GM12878 (cell line): Measurements from ENCODE around the gene SRP14. TPM values are rescaled to one million over a fixed set of nuclear protein-coding genes. Genes with fewer than 3 reads are reported as not detected.

ENCODE experiments used
- BACH1 ChIP-seq: fragments of 450-650 bp; IDR thresholded peaks from 2 replicates; pipeline ENCODE4 v1.6.1; 2017; ENCODE audit warnings: mild to moderate bottlenecking, borderline replicate concordance
- BCL11A ChIP-seq: IDR thresholded peaks from 2 replicates; pipeline ENCODE4 v1.6.1; 2011; ENCODE audit warnings: low read depth, low read length
- BCL3 ChIP-seq: IDR thresholded peaks from 2 replicates; pipeline ENCODE4 v1.6.1; 2011; ENCODE audit warnings: borderline replicate concordance, low read depth, mild to moderate bottlenecking, moderate library complexity, low read length; ENCODE audit not compliant: insufficient read depth, poor library complexity, severe bottlenecking
- BHLHE40 ChIP-seq, 2 experiments: fragments of 450-650 bp in 1 of 2; IDR thresholded peaks; 2 replicates each; pipeline ENCODE4 v1.6.1; 2011 to 2017; ENCODE audit warnings: low read depth in 2 of 2, borderline replicate concordance in 1 of 2, improper control_type of control experiment in 1 of 2, low read length in 1 of 2, mild to moderate bottlenecking in 1 of 2
- CHD4 ChIP-seq: fragments of 200-600 bp; sonication (generic); IDR thresholded peaks from 2 replicates; pipeline ENCODE4 v1.6.1; 2016; ENCODE audit warnings: mild to moderate bottlenecking
- EED ChIP-seq: sonication (generic); IDR thresholded peaks from 2 replicates; pipeline ENCODE4 v1.6.1; 2016; ENCODE audit warnings: antibody characterized with exemption, low read depth
- IKZF2 ChIP-seq, 2 experiments: fragments of 450-650 bp; IDR thresholded peaks; 2 replicates each; pipeline ENCODE4 v1.6.1; 2017; ENCODE audit warnings: mild to moderate bottlenecking in 2 of 2, moderate library complexity in 2 of 2
- JUNB ChIP-seq: IDR thresholded peaks from 2 replicates; pipeline ENCODE4 v1.6.1; 2016; ENCODE audit warnings: antibody characterized with exemption, mild to moderate bottlenecking
- MLLT1 ChIP-seq: fragments of 450-650 bp; IDR thresholded peaks from 2 replicates; pipeline ENCODE4 v1.6.1; 2016; ENCODE audit warnings: mild to moderate bottlenecking
- NBN ChIP-seq: fragments of 450-650 bp; IDR thresholded peaks from 2 replicates; pipeline ENCODE4 v1.6.1; 2016
- NKRF ChIP-seq: fragments of 450-650 bp; conservative IDR thresholded peaks from 2 replicates; pipeline ENCODE4 v1.6.1; 2017; ENCODE audit warnings: mild to moderate bottlenecking, moderate library complexity
- RUNX3 ChIP-seq: IDR thresholded peaks from 2 replicates; pipeline ENCODE4 v1.6.1; 2012; ENCODE audit warnings: low read length, inconsistent platforms
- SMAD1 ChIP-seq: fragments of 450-650 bp; IDR thresholded peaks from 2 replicates; pipeline ENCODE4 v1.6.1; 2018; ENCODE audit warnings: mild to moderate bottlenecking, low read depth; ENCODE audit not compliant: partially characterized antibody
- TCF3 ChIP-seq: IDR thresholded peaks from 2 replicates; pipeline ENCODE4 v1.6.1; 2012; ENCODE audit warnings: low read depth, mild to moderate bottlenecking, low read length, borderline replicate concordance; ENCODE audit not compliant: insufficient read depth
- ZNF592 ChIP-seq: fragments of 450-650 bp; IDR thresholded peaks from 2 replicates; pipeline ENCODE4 v1.6.1; 2017; ENCODE audit warnings: mild to moderate bottlenecking, moderate library complexity
- polyA plus RNA-seq, 11 experiments: library from polyadenylated mRNA; depleted of rRNA in 4 of 11; unstranded in 6 of 11; stranded (reverse) in 5 of 11; fragments of >200 nt; fragmentation: Nextera tagmentation in 4 of 11; fragmentation: Illumina TruSeq in 1 of 11; extraction: Ambion mirVana in 4 of 11; extraction: Trizol in 1 of 11; gene quantifications; 1 replicate in 1 of 11; 2 replicates in 10 of 11; pipeline versions ENCODE4 v1.2.1 to v1.2.3, GENCODE V29; 2011 to 2016; ENCODE audit warnings: inconsistent platforms in 2 of 11, missing spikeins in 2 of 11, low read depth in 1 of 11
- total RNA-seq, 4 experiments: library from RNA; depleted of rRNA in 3 of 4; stranded (reverse); fragments of >200 nt in 3 of 4; fragmentation: Illumina TruSeq in 1 of 4; extraction: Trizol in 1 of 4; gene quantifications; 2 replicates each; pipeline versions ENCODE4 v1.2.1 to v1.2.3, GENCODE V29; 2013 to 2021
- TF ChIP-seq, protein P1 (sequence below): fragments of 450-650 bp; IDR thresholded peaks from 2 replicates; pipeline ENCODE4 v1.6.1; 2017; ENCODE audit warnings: mild to moderate bottlenecking, low read depth, inconsistent platforms; ENCODE audit not compliant: poor library complexity, severe bottlenecking

Gene SRP14
- total and polyA plus RNA-seq, 10 of the 15 experiments (the other 5 are each of a cell fraction or from before 2014, with no cell fraction given) = 141 to 1,182 (median 493) TPM

DNA sequence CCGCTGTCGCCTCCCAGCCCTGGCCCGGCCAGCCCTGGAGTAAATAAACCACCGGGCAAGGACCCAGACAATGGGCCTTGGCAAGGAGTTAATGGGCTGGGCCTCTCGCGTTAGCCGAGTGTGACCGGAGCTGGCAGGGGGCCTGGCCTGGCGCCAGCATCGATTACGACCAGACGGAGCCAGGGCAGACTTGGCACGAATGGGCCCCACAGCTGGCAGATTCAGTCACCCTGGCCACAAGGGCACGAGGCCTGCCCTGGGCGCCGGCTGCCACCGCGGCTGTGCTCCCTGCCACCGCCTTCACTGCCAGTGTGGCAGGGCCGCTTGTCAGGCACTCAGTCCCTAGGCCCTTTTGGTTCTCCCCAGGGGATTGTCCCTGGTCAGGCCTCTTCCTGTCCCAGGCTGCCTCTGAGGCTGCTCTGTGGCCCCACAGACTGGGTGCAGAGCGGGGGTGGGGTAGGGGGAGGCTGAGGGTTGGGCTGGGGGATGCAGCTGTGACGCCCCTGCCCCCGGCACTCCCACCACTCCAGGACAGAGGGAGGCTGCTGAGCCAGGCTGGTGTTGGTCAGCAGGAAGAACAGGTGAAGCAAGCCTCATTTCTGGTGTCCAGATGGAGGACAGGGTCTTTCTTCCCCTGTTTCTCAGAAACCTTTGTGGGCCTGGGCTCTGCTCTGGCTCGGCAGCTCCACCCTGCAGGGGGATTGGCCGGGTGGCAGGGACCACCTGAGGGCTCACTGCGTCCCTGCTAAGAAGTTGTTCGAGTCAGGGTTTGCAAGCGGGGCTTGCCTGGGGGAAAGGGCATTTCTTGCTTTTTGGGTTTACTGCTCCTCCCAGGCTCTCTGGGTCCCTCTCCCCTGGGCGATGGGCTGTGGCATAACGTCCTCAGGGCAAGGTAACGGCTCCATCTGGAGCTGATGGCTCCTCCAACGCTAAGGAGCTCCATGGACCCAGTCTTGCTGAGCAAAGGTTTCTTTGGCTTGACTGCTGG, 30.5 kb upstream of the SRP14 start (continued):
- 0 out of 2 replicates have a peak, but pooled peaks have one; percentile 25 for TF ChIP-seq NKRF
- TF ChIP-seq CHD4 = 0 out of 2 replicates have a peak, but pooled peaks have one; percentile 46
- TF ChIP-seq TCF3 = peak; percentile 83; the same call in 1 of the 2 replicates
- peak; percentile 67; the same call in 1 of the 2 replicates for TF ChIP-seq NBN
- no peak for TF ChIP-seq BCL3
- peak; percentile 94 for TF ChIP-seq ZNF592
- 0 out of 2 replicates have a peak, but pooled peaks have one; percentile 12 for TF ChIP-seq MLLT1
- TF ChIP-seq, protein P1, sequence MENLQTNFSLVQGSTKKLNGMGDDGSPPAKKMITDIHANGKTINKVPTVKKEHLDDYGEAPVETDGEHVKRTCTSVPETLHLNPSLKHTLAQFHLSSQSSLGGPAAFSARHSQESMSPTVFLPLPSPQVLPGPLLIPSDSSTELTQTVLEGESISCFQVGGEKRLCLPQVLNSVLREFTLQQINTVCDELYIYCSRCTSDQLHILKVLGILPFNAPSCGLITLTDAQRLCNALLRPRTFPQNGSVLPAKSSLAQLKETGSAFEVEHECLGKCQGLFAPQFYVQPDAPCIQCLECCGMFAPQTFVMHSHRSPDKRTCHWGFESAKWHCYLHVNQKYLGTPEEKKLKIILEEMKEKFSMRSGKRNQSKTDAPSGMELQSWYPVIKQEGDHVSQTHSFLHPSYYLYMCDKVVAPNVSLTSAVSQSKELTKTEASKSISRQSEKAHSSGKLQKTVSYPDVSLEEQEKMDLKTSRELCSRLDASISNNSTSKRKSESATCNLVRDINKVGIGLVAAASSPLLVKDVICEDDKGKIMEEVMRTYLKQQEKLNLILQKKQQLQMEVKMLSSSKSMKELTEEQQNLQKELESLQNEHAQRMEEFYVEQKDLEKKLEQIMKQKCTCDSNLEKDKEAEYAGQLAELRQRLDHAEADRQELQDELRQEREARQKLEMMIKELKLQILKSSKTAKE = no peak
- TF ChIP-seq EED = peak; percentile 69; the same call in 1 of the 2 replicates
- peak; percentile 73 for TF ChIP-seq SMAD1
- TF ChIP-seq BACH1 = peak; percentile 49; the same call in 1 of the 2 replicates
- peak; percentile 36; the same call in 1 of the 2 replicates for TF ChIP-seq BCL11A
- peak; percentile 19 to 89; a peak in 3 of 4 replicates for TF ChIP-seq BHLHE40 (IDR thresholded peaks at IDR 0.05; ENCODE audit: borderline replicate concordance in 1 of 2, low read depth in 2 of 2, low read length in 1 of 2)
- peak; percentile 68 to 80 for TF ChIP-seq IKZF2 (IDR thresholded peaks at IDR 0.05)
- no peak for TF ChIP-seq JUNB
- peak; percentile 68 for TF ChIP-seq RUNX3
